K562 (cell line): ENCODE data around the gene MS4A4E. TPM values are rescaled to one million over a fixed set of nuclear protein-coding genes. Genes with fewer than 3 reads are reported as not detected.

ENCODE experiments used
- ATAC-seq: fragments of 200-7000 bp; cut with Tn5 transposase; 3 replicates; pipeline ENCODE4 v1.9.1; 2020; ENCODE audit warnings: moderate library complexity
- BruUV-seq: library from RNA; stranded (reverse); fragments of 400-500 nt; replicated peaks from 2 replicates; lab custom pipeline; 2021; lab: Mats Ljungman, UMichigan
- CTCF ChIA-PET: fragments of 300-600 bp; formaldehyde crosslinking; extraction: SDS; loops from one replicate; lab custom pipeline; 2021; ENCODE audit warnings: low intra/inter-chr PET ratio; lab: Yijun Ruan, JAX
- POLR2A ChIA-PET: fragments of 300-600, 350-650 bp; sonication (Branson Sonifier 250); formaldehyde crosslinking; extraction: SDS; loops from one replicate; lab custom pipeline; 2021; ENCODE audit warnings: antibody characterized with exemption, inconsistent platforms; lab: Yijun Ruan, JAX
- DNase-seq, 4 experiments: peaks; one replicate each; pipeline versions ENCODE4 v3.0.0 to v3.0.0-alpha.2; 2011 to 2018; ENCODE audit warnings: low spot score in 3 of 4, mixed read lengths in 3 of 4; ENCODE audit errors: extremely low read depth in 1 of 4
- FAIRE-seq: peaks from 2 replicates; lab custom pipeline; 2011; peaks lifted over from hg19 to GRCh38; lab: Jason Lieb, UNC
- H2AFZ ChIP-seq: 2 replicates; pipeline ENCODE4 v1.6.0; 2011; ENCODE audit warnings: low read depth, low read length, control low read depth, inconsistent platforms
- H3K27ac ChIP-seq: fragments of 200-600 bp; 3 replicates; pipeline ENCODE4 v1.8.0; 2011; ENCODE audit warnings: low read depth, mild to moderate bottlenecking, control low read depth, inconsistent platforms, low read length, moderate library complexity, mixed read lengths; ENCODE audit errors: extremely low read depth
- H3K27me3 ChIP-seq, 2 experiments: fragments of 300-600 bp in 1 of 2; 2 replicates in 1 of 2; 3 replicates in 1 of 2; pipeline versions ENCODE4 v1.6.0 to v1.8.0; 2011; ENCODE audit warnings: inconsistent platforms in 2 of 2, low read length in 2 of 2, mild to moderate bottlenecking in 1 of 2, mixed read lengths in 1 of 2, moderate library complexity in 1 of 2; ENCODE audit not compliant: control insufficient read depth in 2 of 2, insufficient read depth in 2 of 2
- H3K36me3 ChIP-seq: fragments of 300-600 bp; 3 replicates; pipeline ENCODE4 v1.8.0; 2011; ENCODE audit warnings: mild to moderate bottlenecking, low read length, inconsistent platforms; ENCODE audit not compliant: control insufficient read depth, insufficient read depth
- H3K4me1 ChIP-seq, 2 experiments: fragments of 200-600 bp in 1 of 2; replicated peaks in 1 of 2; 2 replicates in 1 of 2; 3 replicates in 1 of 2; pipeline versions ENCODE4 v1.5.1 to v1.8.0; 2011; ENCODE audit warnings: inconsistent platforms in 2 of 2, low read length in 2 of 2, mild to moderate bottlenecking in 1 of 2, mixed read lengths in 1 of 2, moderate library complexity in 1 of 2; ENCODE audit not compliant: control insufficient read depth in 2 of 2, insufficient read depth in 2 of 2
- H3K4me2 ChIP-seq: 2 replicates; pipeline ENCODE4 v1.6.1; 2011; ENCODE audit warnings: low read length, control low read depth, inconsistent platforms, mixed read lengths; ENCODE audit not compliant: insufficient read depth
- H3K4me3 ChIP-seq: fragments of 200-600 bp; sonication (generic), shearing (Covaris generic); 2 replicates; pipeline ENCODE4 v1.5.1; 2016; ENCODE audit warnings: control low read depth, inconsistent platforms
- H3K79me2 ChIP-seq: fragments of 200-600 bp; 3 replicates; pipeline ENCODE4 v1.8.0; 2011; ENCODE audit warnings: low read length, inconsistent platforms; ENCODE audit not compliant: control insufficient read depth, insufficient read depth
- H3K9ac ChIP-seq, 2 experiments: 2 replicates each; pipeline versions ENCODE4 v1.6.0 to v1.6.1; 2011; ENCODE audit warnings: low read depth in 2 of 2, low read length in 2 of 2, control low read depth in 1 of 2, inconsistent platforms in 1 of 2, mild to moderate bottlenecking in 1 of 2, mixed read lengths in 1 of 2; ENCODE audit not compliant: insufficient read depth in 1 of 2
- H3K9me1 ChIP-seq: one replicate; pipeline ENCODE4 v1.6.0; 2011; ENCODE audit warnings: inconsistent platforms, mild to moderate bottlenecking, low read length, moderate library complexity; ENCODE audit not compliant: control insufficient read depth, insufficient read depth
- H3K9me3 ChIP-seq: replicated peaks from 2 replicates; pipeline ENCODE4 v1.5.1; 2011; ENCODE audit warnings: low read depth, low read length, inconsistent platforms; ENCODE audit not compliant: control insufficient read depth, insufficient read depth
- H4K20me1 ChIP-seq: replicated peaks from 2 replicates; pipeline ENCODE4 v1.6.1; 2011; ENCODE audit warnings: low read length, inconsistent platforms, mixed read lengths; ENCODE audit not compliant: control insufficient read depth, insufficient read depth
- SMAD1 ChIP-seq: fragments of 150-350 bp; IDR thresholded peaks from 2 replicates; pipeline ENCODE4 v1.6.1; 2014; ENCODE audit warnings: low read length, low read depth; ENCODE audit not compliant: partially characterized antibody
- SRSF3 ChIP-seq: fragments of 200-400 bp; formaldehyde crosslinking; IDR thresholded peaks from 2 replicates; pipeline ENCODE4 v1.6.1; 2016; ENCODE audit warnings: mild to moderate bottlenecking, low read length, moderate library complexity; ENCODE audit not compliant: insufficient read depth
- SUPT5H ChIP-seq: fragments of 450-650 bp; IDR thresholded peaks from 2 replicates; pipeline ENCODE4 v1.6.1; 2016
- ZBTB26 ChIP-seq: fragments of 450-650 bp; formaldehyde crosslinking; IDR thresholded peaks from 2 replicates; pipeline ENCODE4 v1.4.0; 2022; ENCODE audit warnings: missing genetic modification characterization
- WGBS: fragments of 100-300 bp; shearing (Covaris generic); methylation state at CpG from one replicate; pipeline ENCODE4 v1.1.6; 2016; ENCODE audit warnings: low coverage, mixed read lengths; ENCODE audit not compliant: insufficient coverage; ENCODE audit errors: missing lambda C conversion rate; 5-methylcytosine and 5-hydroxymethylcytosine counted together
- in situ Hi-C: fragments of 300-500 bp; cut with MboI; formaldehyde crosslinking; loops from 4 replicates; pipeline ENCODE4 v1.15.0; 2018; ENCODE audit warnings: inconsistent platforms, mixed read lengths
- intact Hi-C: fragments of 100-400 bp; cut with micrococcal nuclease; formaldehyde crosslinking; loops from 2 replicates; pipeline ENCODE4 v1.14.2; 2022
- polyA plus RNA-seq, 8 experiments: library from polyadenylated mRNA; depleted of rRNA in 4 of 8; stranded (reverse) in 5 of 8; unstranded in 3 of 8; fragments of >200 nt; fragmentation: Nextera tagmentation in 2 of 8; fragmentation: Illumina TruSeq in 1 of 8; extraction: Ambion mirVana in 2 of 8; extraction: Trizol in 1 of 8; gene quantifications; 2 replicates each; pipeline versions ENCODE4 v1.2.1 to v1.2.3, GENCODE V29; 2011 to 2014; ENCODE audit warnings: inconsistent platforms in 1 of 8, missing spikeins in 1 of 8
- total RNA-seq, 7 experiments: library from RNA; depleted of rRNA in 6 of 7; stranded (reverse); fragments of >200 nt in 6 of 7; fragmentation: Illumina TruSeq in 2 of 7; extraction: Trizol in 2 of 7; gene quantifications; 2 replicates each; pipeline versions ENCODE4 v1.2.1 to v1.2.3, GENCODE V29; 2011 to 2021; ENCODE audit warnings: low replicate concordance in 1 of 7

The MS4A4E gene
- total and polyA plus RNA-seq, 9 of the 15 experiments (the other 6 are each of a cell fraction or from before 2014, with no cell fraction given), result 0.11 to 0.81 (median 0.36) TPM; not detected in 2

- Histone ChIP-seq H3K4me1 (0 out of 5 replicates have a peak, but pooled peaks cover 0 to 2% of the 10 kb centered on the region in 2 experiments), H3K27ac (no peak overlapping the region), H3K27me3 (no peaks in the 10 kb centered on the region), H3K9me3 (no peaks in the 10 kb centered on the region), H3K4me3 (no peak overlapping the region), H3K36me3 (no peaks in the 10 kb centered on the region), H3K4me2 (no peak overlapping the region), H2AFZ (no peak overlapping the region; the same call in 1 of the 2 replicates), H3K79me2 (no peaks in the 10 kb centered on the region), H3K9ac (no peak overlapping the region), H3K9me1 (no peaks in the 10 kb centered on the region), H4K20me1 (no peaks in the 10 kb centered on the region)
- DNase-seq (no peak), ATAC-seq (no peak), FAIRE-seq (no peak)
- CTCF ChIA-PET, result no interaction called here
- BruUV-seq, result no TSS peak
- POLR2A ChIA-PET, result interaction anchor here (0.8 to 1.0 kb wide), 2 partner anchors 33 to 216 kb away, joined by 3 read pairs; no protein-coding TSS in a partner anchor
- in situ Hi-C loops (no loop called here), intact Hi-C loops (loop anchor here (5.0 kb wide), 1 partner anchor 38 kb away; no protein-coding TSS in a partner anchor)
- WGBS, result 11% methylated on average over 3 of the region's 3 CpGs
- TF ChIP-seq ZBTB26, result no peak
- TF ChIP-seq SRSF3, result no peak
- TF ChIP-seq, all 486 proteins: peak for 0
Observed at GRCh38 chr11:60235321-60235720, 7.6 kb downstream of the MS4A4E start.

GRCh38 chr11:60230681-60231080 lies 12.3 kb downstream of the MS4A4E start:
- ATAC-seq, result no peak
- Histone ChIP-seq H3K9me3 (no peaks in the 10 kb centered on the region), H4K20me1 (no peaks in the 10 kb centered on the region), H3K79me2 (no peaks in the 10 kb centered on the region), H3K4me2 (no peak overlapping the region), H2AFZ (no peak overlapping the region), H3K9me1 (no peaks in the 10 kb centered on the region), H3K27ac (no peak overlapping the region), H3K4me1 (0 out of 5 replicates have a peak, but pooled peaks cover 0 to 2% of the 10 kb centered on the region in 2 experiments), H3K4me3 (no peak overlapping the region), H3K36me3 (no peaks in the 10 kb centered on the region), H3K9ac (no peak overlapping the region), H3K27me3 (no peaks in the 10 kb centered on the region)
- ChIA-PET CTCF (no interaction called here), POLR2A (interaction anchor here (0.9 kb wide), 1 partner anchor 11 kb away, joined by 4 read pairs; no protein-coding TSS in a partner anchor)
- in situ Hi-C loops, result no loop called here
- intact Hi-C loops, result no loop called here
- DNase-seq, result no peak
- FAIRE-seq, result no peak
- BruUV-seq, result no TSS peak
- TF ChIP-seq SMAD1 (no peak), SUPT5H (no peak)
- WGBS, result 22% methylated on average over 1 of the region's 1 CpG
